Fibroblast of the conjunctiva (primary cell): ENCODE measurements around the gene SLC39A7.

Source experiments
- DNase-seq: peaks from one replicate; pipeline ENCODE4 v3.0.0-alpha.2; 2010; ENCODE audit warnings: low read depth

SLC39A7 gene

GRCh38 chr6:33236852-33237251 is 36.2 kb downstream of the SLC39A7 start:
- DNase-seq: no peak

GRCh38 chr6:33237741-33238140 is 37.1 kb downstream of the SLC39A7 start:
- no peak for DNase-seq

DNA sequence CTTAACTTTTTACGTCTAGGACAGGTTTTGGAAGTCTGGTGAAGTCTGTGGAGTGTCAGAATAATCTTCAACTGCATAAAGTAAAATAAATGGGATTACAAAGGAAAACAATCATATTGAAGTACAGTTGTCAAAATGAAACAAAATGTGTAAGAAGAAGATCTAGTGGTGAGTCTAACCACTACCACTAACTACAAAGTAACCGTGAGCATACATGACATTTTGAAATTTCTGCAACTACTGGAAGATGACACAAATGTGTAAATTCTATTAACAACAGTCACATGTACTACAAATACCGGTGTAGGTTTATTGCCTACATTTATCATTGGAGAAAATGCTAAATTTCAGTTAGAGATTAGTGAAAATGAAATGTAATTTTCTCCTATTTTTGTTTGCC is 41.3 kb downstream of the SLC39A7 start:
- no peak for DNase-seq

DNA sequence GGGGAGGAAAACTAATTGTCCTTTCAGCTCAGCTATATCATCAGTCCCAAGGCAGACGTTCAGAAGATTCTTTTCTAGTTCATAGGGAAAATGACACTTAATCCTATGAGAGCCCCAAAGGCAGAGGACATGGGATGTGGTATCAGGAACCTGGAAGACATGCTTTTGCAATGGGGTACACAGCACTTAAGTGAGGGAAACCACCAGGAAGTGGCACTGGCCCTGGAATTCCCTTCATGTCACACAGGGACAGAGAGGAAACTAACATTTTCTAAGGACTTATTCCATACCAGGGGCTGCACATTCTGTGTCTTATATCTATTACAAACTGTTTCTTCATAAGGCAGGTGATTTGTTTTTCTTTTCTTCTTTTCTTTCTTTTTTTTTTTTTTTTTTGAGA is 42.8 kb downstream of the SLC39A7 start:
- no peak for DNase-seq

GRCh38 chr6:33247977-33248642 is 47.4 kb downstream of the SLC39A7 start:
- peak; percentile 77 for DNase-seq

DNA sequence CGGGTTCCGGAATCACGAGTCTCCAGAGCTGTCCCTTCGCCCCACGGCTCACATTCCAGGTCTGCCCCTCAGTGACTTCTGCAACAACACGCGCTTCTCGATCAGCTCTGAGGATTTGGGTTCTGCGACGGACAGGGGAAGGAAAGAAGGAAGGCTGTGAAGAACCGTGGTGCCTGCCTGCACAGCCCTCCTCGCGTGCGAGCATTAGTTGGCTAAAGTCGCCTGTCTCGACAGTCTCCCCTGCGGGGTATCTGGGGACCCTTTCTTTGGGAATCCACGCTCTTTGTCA is 47.9 kb downstream of the SLC39A7 start:
- no peak for DNase-seq

GRCh38 chr6:33248932-33249731 is 48.5 kb downstream of the SLC39A7 start:
- peak; percentile 100 for DNase-seq

GRCh38 chr6:33249732-33250630 is 49.3 kb downstream of the SLC39A7 start:
- DNase-seq: peak; percentile 54

- DNase-seq: no peak
Measured at GRCh38 chr6:33250731-33251130, 50.1 kb downstream of the SLC39A7 start.

DNA sequence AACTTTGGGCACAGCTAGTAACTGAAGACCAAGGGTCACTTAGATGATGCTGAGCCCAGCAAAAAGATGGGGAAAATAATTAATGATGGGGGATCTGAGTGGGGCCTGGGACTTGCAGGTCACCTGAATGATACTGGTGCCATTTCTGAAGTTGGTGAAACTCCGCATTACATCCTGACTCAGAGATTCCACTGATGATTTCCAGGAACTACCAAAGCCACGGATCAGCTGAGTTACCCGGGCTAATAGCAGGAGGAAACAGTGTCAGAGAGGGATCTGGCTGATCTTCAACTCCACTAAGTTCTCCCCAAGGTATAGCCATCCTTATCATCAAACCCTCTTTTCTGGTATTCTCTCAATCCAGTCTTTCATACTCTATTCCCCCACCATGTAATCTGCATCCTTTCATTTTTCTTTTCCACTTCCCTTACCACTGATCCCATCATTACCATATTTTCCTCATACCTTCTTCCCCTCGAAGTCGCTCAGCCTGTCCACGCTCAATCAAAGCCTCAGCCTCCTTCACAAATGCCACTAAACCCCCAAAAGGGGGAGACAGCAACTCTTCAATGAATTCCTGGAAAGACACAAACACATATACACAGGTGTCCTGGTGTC is 50.8 kb downstream of the SLC39A7 start:
- no peak for DNase-seq

- DNase-seq: no peak
Measured at GRCh38 chr6:33252759-33253158, 52.1 kb downstream of the SLC39A7 start.
